Measurements from ENCODE around the gene LSM14B.

DNA sequence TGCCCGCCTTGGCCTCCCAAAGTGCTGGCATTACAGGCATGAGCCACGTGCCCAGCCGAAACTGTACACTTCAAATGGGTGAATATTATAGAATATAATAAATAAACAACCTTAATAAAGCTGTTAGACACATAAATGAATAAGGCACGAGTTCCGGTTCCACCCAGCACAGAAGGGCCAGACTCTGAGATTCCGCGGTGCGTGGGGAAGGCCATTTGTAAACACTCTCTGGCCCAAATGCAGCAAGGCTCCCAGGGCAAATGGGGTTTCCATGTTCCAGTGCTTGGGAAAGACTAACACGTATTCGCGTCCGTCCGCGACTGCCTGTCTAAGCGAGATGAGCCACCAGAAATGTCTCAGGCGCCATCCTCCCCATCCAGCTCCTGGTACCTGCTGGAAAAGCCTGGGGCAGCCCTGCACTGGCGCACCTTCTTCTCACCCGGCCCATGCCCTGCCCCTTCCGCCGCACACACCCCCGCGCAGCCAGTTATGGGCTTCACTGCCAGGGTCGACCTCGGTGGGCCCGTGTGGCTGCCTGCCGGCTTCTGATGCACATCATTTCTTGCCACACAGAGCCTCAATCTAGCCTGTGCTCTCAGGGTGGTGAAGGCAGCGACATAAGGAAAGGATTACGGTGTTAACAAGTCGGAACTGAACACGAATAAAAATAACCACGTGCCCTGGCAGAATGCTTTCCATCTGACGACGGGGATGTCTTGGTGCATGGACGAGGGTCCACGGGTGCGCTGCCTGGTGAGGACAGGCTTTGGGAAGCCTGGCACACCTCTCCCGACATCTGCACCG is 5.5 kb upstream of the LSM14B start:
- TF ChIP-seq, protein P1, sequence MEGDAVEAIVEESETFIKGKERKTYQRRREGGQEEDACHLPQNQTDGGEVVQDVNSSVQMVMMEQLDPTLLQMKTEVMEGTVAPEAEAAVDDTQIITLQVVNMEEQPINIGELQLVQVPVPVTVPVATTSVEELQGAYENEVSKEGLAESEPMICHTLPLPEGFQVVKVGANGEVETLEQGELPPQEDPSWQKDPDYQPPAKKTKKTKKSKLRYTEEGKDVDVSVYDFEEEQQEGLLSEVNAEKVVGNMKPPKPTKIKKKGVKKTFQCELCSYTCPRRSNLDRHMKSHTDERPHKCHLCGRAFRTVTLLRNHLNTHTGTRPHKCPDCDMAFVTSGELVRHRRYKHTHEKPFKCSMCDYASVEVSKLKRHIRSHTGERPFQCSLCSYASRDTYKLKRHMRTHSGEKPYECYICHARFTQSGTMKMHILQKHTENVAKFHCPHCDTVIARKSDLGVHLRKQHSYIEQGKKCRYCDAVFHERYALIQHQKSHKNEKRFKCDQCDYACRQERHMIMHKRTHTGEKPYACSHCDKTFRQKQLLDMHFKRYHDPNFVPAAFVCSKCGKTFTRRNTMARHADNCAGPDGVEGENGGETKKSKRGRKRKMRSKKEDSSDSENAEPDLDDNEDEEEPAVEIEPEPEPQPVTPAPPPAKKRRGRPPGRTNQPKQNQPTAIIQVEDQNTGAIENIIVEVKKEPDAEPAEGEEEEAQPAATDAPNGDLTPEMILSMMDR (IDR thresholded peaks at IDR 0.05) = no peak
- no peak for TF ChIP-seq POLR2A (IDR thresholded peaks at IDR 0.05)

Data from suprapubic skin (tissue), 3 donors.